Measurements from ENCODE around the gene GPR132. TPM values are rescaled to one million over a fixed set of nuclear protein-coding genes. Genes with fewer than 3 reads are reported as not detected.

Gene GPR132
- total RNA-seq, 1 experiment from 2014 or later: not detected

DNA sequence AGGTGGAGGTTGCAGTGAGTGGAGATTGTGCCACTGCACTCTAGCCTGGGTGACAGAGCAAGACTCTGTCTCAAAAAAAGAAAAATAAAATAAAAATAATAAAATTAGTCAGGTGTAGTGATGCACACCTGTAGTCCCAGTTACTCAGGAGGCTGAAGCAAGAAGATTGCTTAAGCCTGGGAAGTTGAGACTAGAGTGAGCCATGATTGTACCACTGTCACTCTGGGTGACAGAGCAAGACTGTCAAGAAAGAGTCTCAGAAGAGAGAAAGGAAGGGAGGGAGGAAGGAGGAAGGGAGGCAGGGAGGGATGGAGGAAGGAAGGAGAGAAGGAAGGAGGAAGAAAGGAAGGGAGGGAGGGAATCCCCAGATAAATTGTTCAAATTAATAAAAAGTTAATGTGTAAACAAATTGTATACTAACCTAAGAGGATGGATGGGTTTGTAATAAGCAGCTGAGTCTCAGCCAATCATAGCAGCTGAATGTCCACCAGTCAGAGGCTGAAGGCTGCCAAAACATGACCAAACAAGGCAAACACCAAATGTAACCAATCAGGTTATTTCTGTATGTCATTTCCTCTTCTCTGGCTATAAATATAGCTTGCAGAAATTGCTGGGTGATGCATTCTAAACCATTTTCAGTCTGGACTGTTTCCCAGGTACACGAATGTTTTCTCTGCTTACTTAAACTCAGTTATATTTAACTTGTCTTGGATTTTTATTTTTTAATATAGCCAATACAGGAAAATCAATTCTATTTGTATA lies 38.2 kb downstream of the GPR132 start:
- Histone ChIP-seq H4K20me1 (ENCODE audit: insufficient read depth) (no peaks in the 10 kb centered on the region), H3K27me3 (ENCODE audit: insufficient read depth, low read depth) (no peaks in the 10 kb centered on the region), H3K4me3 (no peak overlapping the region), H3K9me2 (ENCODE audit: insufficient read depth) (no peaks in the 10 kb centered on the region), H3K4me2 (no peak overlapping the region), H3K9me3 (ENCODE audit: insufficient read depth, low read depth) (peaks cover 4% of the 10 kb centered on the region), H3F3A (ENCODE audit: insufficient read depth, low read depth) (peaks cover 60% of the 10 kb centered on the region), H3K27ac (peak overlapping the region; percentile 95), H3K4me1 (replicated peaks; ENCODE audit: insufficient read depth) (peaks cover 65% of the 10 kb centered on the region), H2AFZ (no peak overlapping the region), H3K36me3 (ENCODE audit: low read depth) (peaks cover 4% of the 10 kb centered on the region; the same call in 1 of the 2 replicates), H3K79me2 (ENCODE audit: low read depth) (peaks cover 10% of the 10 kb centered on the region)
- CTCF ChIA-PET: no interaction called here
- peak in 1 of 2 experiments; percentile 59 for DNase-seq
- no TSS peak for BruUV-seq (replicated peaks)
- no peak for TF ChIP-seq EZH2 (IDR thresholded peaks at IDR 0.05; ENCODE audit: low read depth)
- TF ChIP-seq, protein P1, sequence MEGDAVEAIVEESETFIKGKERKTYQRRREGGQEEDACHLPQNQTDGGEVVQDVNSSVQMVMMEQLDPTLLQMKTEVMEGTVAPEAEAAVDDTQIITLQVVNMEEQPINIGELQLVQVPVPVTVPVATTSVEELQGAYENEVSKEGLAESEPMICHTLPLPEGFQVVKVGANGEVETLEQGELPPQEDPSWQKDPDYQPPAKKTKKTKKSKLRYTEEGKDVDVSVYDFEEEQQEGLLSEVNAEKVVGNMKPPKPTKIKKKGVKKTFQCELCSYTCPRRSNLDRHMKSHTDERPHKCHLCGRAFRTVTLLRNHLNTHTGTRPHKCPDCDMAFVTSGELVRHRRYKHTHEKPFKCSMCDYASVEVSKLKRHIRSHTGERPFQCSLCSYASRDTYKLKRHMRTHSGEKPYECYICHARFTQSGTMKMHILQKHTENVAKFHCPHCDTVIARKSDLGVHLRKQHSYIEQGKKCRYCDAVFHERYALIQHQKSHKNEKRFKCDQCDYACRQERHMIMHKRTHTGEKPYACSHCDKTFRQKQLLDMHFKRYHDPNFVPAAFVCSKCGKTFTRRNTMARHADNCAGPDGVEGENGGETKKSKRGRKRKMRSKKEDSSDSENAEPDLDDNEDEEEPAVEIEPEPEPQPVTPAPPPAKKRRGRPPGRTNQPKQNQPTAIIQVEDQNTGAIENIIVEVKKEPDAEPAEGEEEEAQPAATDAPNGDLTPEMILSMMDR (conservative IDR thresholded peaks at IDR 0.05): no peak
- POLR2A ChIA-PET (ENCODE audit: unreplicated experiment): no interaction called here
- intact Hi-C loops (cut with micrococcal nuclease; ENCODE audit: unreplicated experiment): no loop called here

DNA sequence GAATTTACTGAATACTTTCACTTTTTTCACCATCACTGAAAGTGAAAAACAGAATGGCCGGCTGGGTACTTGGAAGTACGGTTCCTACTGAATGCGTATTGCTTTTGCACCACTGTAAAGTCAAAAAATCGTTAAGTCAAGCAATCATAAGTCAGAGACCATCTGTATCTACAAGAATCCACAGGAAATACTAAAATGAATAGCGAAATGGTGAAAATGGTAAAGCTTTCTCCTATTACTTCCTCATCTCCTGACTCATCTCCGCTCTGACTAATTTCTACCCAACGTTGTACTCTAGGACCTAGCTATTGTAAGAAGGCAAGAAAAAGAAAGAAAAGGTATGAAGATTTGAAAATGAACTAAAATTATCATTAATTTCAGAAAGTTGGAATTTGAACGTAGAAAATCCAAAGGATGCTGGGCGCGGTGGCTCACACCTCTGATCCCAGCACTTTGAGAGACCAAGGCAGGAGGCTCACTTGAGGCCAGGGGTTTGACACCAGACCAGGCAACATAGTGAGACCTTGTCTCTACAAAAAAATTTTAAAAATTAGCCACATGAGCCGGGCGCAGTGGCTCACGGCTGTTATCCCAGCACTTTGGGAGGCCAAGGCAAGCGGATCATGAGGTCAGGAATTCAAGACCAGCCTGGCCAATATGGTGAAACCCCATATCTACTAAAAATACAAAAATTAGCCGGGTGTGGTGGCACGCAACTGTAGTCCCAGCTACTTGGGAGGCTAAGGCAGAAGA lies 39.0 kb downstream of the GPR132 start:
- H4K20me1 ChIP-seq (ENCODE audit: insufficient read depth): no peaks in the 10 kb centered on the region
- TF ChIP-seq, protein P1 (conservative IDR thresholded peaks at IDR 0.05): no peak
- no peak for TF ChIP-seq EZH2 (IDR thresholded peaks at IDR 0.05; ENCODE audit: low read depth)
- peak overlapping the region; percentile 95 for H3K27ac ChIP-seq
- peak in 1 of 2 experiments; percentile 55 for DNase-seq
- no peaks in the 10 kb centered on the region for H3K9me3 ChIP-seq (ENCODE audit: insufficient read depth, low read depth)
- H3K79me2 ChIP-seq (ENCODE audit: low read depth): peaks cover 17% of the 10 kb centered on the region
- intact Hi-C loops (cut with micrococcal nuclease; ENCODE audit: unreplicated experiment): no loop called here
- H3K27me3 ChIP-seq (ENCODE audit: insufficient read depth, low read depth): no peaks in the 10 kb centered on the region
- H3K9me2 ChIP-seq (ENCODE audit: insufficient read depth): no peaks in the 10 kb centered on the region
- H3K4me2 ChIP-seq: peak overlapping the region; percentile 38
- no TSS peak for BruUV-seq (replicated peaks)
- peaks cover 4% of the 10 kb centered on the region; the same call in 1 of the 2 replicates for H3K36me3 ChIP-seq (ENCODE audit: low read depth)
- no peak overlapping the region for H2AFZ ChIP-seq
- H3K4me3 ChIP-seq: no peak overlapping the region
- POLR2A ChIA-PET (ENCODE audit: unreplicated experiment): interaction anchor here (0.6 kb wide), 1 partner anchor 52 kb away, joined by 3 read pairs; no protein-coding TSS in a partner anchor
- H3F3A ChIP-seq (ENCODE audit: insufficient read depth, low read depth): peaks cover 56% of the 10 kb centered on the region
- peaks cover 57% of the 10 kb centered on the region for H3K4me1 ChIP-seq (replicated peaks; ENCODE audit: insufficient read depth)
- CTCF ChIA-PET: no interaction called here

GRCh38 chr14:105025429-105025828 lies 39.8 kb downstream of the GPR132 start:
- ChIA-PET POLR2A (ENCODE audit: unreplicated experiment) (no interaction called here), CTCF (no interaction called here)
- Histone ChIP-seq H4K20me1 (ENCODE audit: insufficient read depth) (no peaks in the 10 kb centered on the region), H3F3A (ENCODE audit: insufficient read depth, low read depth) (peaks cover 55% of the 10 kb centered on the region), H3K9me3 (ENCODE audit: insufficient read depth, low read depth) (no peaks in the 10 kb centered on the region), H3K79me2 (ENCODE audit: low read depth) (peaks cover 19% of the 10 kb centered on the region), H3K27me3 (ENCODE audit: insufficient read depth, low read depth) (no peaks in the 10 kb centered on the region), H3K9me2 (ENCODE audit: insufficient read depth) (no peaks in the 10 kb centered on the region), H3K27ac (peak overlapping the region; percentile 95), H3K4me1 (replicated peaks; ENCODE audit: insufficient read depth) (peaks cover 57% of the 10 kb centered on the region), H3K36me3 (ENCODE audit: low read depth) (peaks cover 4% of the 10 kb centered on the region; the same call in 1 of the 2 replicates), H2AFZ (no peak overlapping the region), H3K4me2 (peak overlapping the region; percentile 38), H3K4me3 (no peak overlapping the region)
- intact Hi-C loops (cut with micrococcal nuclease; ENCODE audit: unreplicated experiment): no loop called here
- BruUV-seq (replicated peaks): no TSS peak
- no peak for DNase-seq
- no peak for TF ChIP-seq EZH2 (IDR thresholded peaks at IDR 0.05; ENCODE audit: low read depth)
- TF ChIP-seq, protein P1 (conservative IDR thresholded peaks at IDR 0.05): no peak

Measured in PC-9 (cell line).